Bone marrow (tissue), 2 donors: ENCODE results near the gene RNF38.

Source experiments
- DNase-seq, 2 donors: peaks; one replicate each; lab custom pipeline; 2025; lab: John Stamatoyannopoulos, UW

The RNF38 gene

DNA sequence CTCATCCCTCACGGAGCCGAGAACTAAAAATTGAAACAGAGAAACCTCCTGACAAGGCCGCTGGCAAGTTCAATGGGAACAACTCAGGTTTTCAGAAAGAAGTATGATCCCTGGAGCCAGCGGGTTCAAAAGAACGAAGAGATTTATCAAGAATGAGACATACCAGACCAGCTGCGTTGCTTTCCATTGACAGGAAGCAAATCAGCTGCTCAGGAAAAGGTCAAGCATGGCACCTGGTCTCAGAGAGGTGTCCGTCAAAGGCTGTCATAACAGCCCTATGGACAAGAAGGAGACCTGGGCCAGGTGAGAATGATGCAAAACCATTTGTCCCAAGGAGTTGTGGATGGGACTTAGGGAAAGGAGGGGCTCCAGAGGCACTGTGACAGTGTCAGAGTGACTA, 106.9 kb downstream of the RNF38 start:
- DNase-seq: no peak

DNA sequence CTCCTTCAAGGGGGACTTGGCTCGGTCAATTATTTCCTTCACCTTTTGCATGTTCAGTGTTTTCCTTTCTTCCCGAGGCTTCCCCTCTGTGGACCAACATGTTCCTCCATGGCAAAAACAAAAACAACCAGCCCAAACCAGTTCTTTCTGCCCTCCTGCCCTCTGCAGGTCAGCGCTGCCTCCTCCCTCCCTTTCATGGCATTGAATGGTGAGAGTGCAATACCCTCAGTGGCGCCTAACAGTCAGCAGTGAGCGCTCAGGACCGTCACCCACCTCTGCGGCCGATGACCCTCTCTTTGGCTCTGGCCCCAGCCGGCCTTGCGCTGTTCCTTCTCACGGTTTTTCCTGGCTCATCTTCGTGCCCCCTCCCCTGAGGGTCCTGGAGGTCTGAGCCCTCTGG, 107.4 kb downstream of the RNF38 start:
- no peak for DNase-seq

DNA sequence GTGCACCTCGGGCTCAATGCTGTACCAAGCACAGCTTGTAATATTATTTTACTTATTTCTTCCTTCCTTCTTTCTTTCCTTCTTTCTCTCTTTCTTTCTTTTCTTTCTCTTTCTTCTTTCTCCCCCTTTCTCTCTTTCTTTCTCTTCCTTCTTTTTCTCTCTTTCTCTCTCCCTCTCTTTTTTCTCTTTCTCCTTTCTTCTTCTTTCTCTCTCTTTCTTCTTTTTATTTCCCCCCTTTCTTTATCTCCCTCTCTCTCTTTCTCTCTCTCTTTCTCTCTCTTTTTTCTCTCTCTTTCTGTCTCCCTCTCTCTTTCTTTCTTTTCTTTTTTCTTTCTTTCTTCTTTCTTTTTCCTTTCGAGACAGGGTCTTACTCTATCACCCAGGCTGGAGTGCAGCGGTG, 109.1 kb downstream of the RNF38 start:
- DNase-seq: no peak

DNA sequence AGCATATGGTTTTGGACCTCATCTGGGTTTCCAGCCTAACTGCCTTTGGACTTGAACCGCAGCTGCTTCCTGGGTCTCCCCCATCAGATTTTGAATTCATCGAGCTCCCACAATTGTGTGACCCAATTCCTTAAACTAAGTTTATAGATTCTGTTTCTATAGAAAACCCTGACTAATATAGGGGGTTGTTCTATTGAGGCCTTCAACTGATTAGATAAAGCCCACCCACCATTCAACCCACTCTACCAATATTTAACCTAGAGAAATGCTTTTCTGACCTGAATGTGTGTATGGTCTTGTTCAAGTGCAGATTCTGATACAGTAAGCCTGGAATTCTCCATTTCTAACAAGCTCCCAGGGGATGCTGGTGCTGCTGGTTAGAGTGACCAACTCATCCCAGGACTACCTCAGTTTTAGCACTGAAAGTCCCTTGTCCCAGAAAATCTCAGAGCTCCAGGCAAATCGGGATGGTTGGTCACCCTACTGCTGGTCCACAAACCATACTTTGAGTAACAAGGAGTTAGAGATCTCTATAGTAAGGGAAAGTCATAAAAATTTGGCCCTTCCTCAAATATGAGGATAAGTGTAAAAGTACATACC, 110.1 kb downstream of the RNF38 start:
- DNase-seq: no peak

DNA sequence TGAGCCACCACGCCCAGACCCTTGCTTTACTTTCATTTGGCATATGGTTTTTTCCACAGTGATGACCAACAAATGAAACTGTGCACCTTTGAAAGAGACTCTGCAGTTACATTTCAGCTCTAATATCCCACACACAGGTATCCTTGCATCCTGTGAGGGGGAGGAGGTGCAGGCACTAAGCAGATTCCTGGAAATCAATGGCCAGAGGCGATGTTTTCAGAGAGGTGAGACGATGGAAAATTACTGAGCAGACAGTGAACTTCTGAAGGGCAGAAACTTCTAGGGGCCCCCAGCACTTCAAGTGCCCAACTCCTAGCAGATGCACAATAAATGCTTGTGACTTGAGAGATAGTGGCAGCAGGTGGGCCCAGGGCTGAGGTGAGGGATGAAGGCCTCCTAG, 112.0 kb downstream of the RNF38 start:
- DNase-seq: no peak
